Thyroid gland (tissue), 4 donors: Measurements from ENCODE around the gene JDP2. TPM values are rescaled to one million over a fixed set of nuclear protein-coding genes. Genes with fewer than 3 reads are reported as not detected.

Experiments used
- DNase-seq, 2 donors: peaks; one replicate each; pipeline ENCODE4 v3.0.0-alpha.2; 2019
- H3K27ac ChIP-seq, 3 donors: fragments of 200-600 bp; sonication (generic); 1 replicate in 2 of 3; 2 replicates in 1 of 3; pipeline ENCODE4 v1.5.1; 2016 to 2019; ENCODE audit warnings: mild to moderate bottlenecking in 1 of 3, moderate library complexity in 1 of 3
- H3K27me3 ChIP-seq: fragments of 200-600 bp; sonication (generic); one replicate; pipeline ENCODE4 v1.5.1; 2019
- H3K36me3 ChIP-seq, 2 donors: fragments of 200-600 bp; sonication (generic); one replicate each; pipeline ENCODE4 v1.5.1; 2016 to 2019
- H3K4me1 ChIP-seq, 2 donors: fragments of 200-600 bp; sonication (generic); one replicate each; pipeline ENCODE4 v1.5.1; 2017 to 2019
- H3K4me3 ChIP-seq, 3 donors: fragments of 200-600 bp; sonication (generic); replicated peaks in 1 of 3; 1 replicate in 2 of 3; 2 replicates in 1 of 3; pipeline ENCODE4 v1.5.1; 2016; ENCODE audit warnings: mild to moderate bottlenecking in 1 of 3
- H3K9me3 ChIP-seq: fragments of 200-600 bp; sonication (generic); one replicate; pipeline ENCODE4 v1.5.1; 2017
- POLR2A ChIP-seq, 2 donors: fragments of 450-650 bp; IDR thresholded peaks; one replicate each; pipeline ENCODE4 v1.6.1; 2017; ENCODE audit warnings: antibody characterized with exemption in 2 of 2, mild to moderate bottlenecking in 2 of 2, moderate library complexity in 1 of 2
- WGBS, 2 donors: methylation state at CpG; one replicate each; pipeline ENCODE4 v1.1.5; 2017; 5-methylcytosine and 5-hydroxymethylcytosine counted together
- intact Hi-C: fragments of 100-400 bp; cut with DNase I; formaldehyde crosslinking; loops from one replicate; pipeline ENCODE4 v1.15.1; 2023
- total RNA-seq, 4 donors: library from RNA; depleted of rRNA; stranded (reverse); fragments of >200 nt; gene quantifications; one replicate each; pipeline ENCODE4 v1.2.3, GENCODE V29; 2016
- TF ChIP-seq, protein P1 (sequence below), 6 experiments: fragments of 200-600 bp in 3 of 6; fragments of 450-650 bp in 3 of 6; sonication (generic) in 3 of 6; IDR thresholded peaks; one replicate each; pipeline ENCODE4 v1.5.1; 2016 to 2019; ENCODE audit warnings: antibody characterized with exemption in 6 of 6, mild to moderate bottlenecking in 2 of 6, inconsistent platforms in 1 of 6, moderate library complexity in 1 of 6

The JDP2 gene
- total RNA-seq, 4 donors from 2014 or later = 24.2 to 54.6 (median 36.3) TPM

DNA sequence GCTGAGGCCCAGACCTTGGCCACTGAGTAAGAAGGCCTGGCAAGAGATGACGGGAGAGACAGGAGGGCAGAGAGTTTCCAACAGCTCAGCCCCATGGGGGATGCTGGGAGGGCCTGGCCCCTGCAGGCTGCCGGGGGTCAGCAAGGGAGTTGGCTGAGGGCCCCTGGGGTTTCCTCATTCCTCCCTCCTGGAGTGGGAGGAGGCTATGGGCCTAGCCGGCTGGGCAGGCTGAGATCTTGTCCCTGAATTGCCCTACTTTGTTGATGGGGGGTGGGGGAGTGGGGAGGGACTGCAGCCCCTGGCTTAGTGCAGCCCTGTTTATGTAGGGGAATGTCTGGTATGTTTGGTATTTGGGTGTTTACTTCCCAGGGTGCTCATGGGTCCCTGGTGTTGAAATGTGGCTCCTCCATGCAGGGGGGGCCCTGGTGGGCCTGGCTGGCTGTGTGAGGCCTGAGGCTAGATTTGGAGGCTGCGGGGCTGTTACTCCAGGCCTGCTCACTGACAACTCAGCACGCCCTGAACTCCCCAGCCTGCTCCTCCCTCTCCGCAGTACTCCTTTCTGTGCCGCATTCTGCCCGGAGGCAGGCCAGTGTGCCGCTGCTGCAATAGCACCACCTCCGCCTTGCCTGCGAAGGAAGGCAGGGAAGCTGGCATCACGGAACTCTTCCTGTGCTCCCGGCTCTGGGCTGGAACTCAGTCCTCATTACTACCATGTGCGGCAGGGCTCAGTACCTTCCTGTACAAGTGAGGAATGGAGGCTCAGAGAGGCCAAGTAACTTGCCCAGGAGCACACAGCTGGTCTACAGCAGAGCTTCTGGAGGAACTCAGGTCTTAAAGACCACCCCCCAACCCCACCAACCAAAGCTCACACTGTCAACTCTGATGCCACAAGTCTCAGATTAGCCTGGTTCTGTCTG lies 25.3 kb downstream of the JDP2 start:
- H3K4me3 ChIP-seq = no peak overlapping the region
- TF ChIP-seq, protein P1, sequence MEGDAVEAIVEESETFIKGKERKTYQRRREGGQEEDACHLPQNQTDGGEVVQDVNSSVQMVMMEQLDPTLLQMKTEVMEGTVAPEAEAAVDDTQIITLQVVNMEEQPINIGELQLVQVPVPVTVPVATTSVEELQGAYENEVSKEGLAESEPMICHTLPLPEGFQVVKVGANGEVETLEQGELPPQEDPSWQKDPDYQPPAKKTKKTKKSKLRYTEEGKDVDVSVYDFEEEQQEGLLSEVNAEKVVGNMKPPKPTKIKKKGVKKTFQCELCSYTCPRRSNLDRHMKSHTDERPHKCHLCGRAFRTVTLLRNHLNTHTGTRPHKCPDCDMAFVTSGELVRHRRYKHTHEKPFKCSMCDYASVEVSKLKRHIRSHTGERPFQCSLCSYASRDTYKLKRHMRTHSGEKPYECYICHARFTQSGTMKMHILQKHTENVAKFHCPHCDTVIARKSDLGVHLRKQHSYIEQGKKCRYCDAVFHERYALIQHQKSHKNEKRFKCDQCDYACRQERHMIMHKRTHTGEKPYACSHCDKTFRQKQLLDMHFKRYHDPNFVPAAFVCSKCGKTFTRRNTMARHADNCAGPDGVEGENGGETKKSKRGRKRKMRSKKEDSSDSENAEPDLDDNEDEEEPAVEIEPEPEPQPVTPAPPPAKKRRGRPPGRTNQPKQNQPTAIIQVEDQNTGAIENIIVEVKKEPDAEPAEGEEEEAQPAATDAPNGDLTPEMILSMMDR (IDR thresholded peaks at IDR 0.05) = no peak
- TF ChIP-seq POLR2A (IDR thresholded peaks at IDR 0.05) = no peak
- H3K9me3 ChIP-seq = no peaks in the 10 kb centered on the region
- H3K36me3 ChIP-seq = no peaks in the 10 kb centered on the region
- peak; percentile 23 to 45 for DNase-seq
- H3K27ac ChIP-seq = peak overlapping the region; percentile 3 to 83 (median 67)
- H3K27me3 ChIP-seq = no peaks in the 10 kb centered on the region
- intact Hi-C loops = no loop called here
- 53 to 63% methylated on average over 11 to 13 of the region's 14 CpGs for WGBS, 2 donors
- peaks cover 54 to 74% of the 10 kb centered on the region in 2 donors for H3K4me1 ChIP-seq

DNA sequence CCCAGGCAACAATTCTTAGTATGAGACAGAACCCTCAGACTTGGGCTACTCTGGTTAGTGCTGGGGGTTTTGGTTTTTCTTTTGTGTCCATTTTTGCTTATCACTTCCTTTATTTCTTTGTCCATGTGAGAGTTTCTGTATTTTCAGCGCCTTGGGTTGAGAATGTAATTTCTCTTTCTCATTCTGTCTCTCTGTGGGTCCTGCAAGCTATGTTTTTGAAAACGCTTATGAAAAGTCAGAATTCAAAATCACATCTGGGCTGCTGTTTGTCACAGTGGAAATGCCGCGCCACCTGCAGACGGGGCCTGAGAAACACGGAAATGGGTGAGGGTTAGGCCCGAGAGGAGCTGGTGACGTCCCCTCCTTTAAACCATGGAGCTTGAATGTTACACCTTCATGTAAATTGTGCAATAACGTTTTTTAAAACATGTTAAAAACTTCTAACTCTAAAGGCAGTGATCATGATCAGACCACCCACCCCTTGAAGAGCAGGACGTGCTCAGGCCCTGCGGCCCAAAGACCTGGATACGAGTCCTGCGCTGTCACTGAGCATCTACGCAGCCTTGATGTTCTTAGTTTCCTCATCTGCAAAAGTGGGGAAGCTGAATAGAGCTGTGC lies 26.1 kb downstream of the JDP2 start:
- no peak for DNase-seq
- H3K9me3 ChIP-seq = no peaks in the 10 kb centered on the region
- no peak for TF ChIP-seq POLR2A (IDR thresholded peaks at IDR 0.05)
- TF ChIP-seq, protein P1 (IDR thresholded peaks at IDR 0.05) = no peak
- H3K27me3 ChIP-seq = no peaks in the 10 kb centered on the region
- H3K4me1 ChIP-seq = peaks cover 52 to 78% of the 10 kb centered on the region in 2 donors
- no peak overlapping the region for H3K4me3 ChIP-seq
- H3K27ac ChIP-seq = peak overlapping the region in 2 of 3 donors; percentile 67 to 83
- 94% methylated on average over 14 of the region's 14 CpGs for WGBS, 2 donors
- intact Hi-C loops = no loop called here
- H3K36me3 ChIP-seq = no peaks in the 10 kb centered on the region

DNA sequence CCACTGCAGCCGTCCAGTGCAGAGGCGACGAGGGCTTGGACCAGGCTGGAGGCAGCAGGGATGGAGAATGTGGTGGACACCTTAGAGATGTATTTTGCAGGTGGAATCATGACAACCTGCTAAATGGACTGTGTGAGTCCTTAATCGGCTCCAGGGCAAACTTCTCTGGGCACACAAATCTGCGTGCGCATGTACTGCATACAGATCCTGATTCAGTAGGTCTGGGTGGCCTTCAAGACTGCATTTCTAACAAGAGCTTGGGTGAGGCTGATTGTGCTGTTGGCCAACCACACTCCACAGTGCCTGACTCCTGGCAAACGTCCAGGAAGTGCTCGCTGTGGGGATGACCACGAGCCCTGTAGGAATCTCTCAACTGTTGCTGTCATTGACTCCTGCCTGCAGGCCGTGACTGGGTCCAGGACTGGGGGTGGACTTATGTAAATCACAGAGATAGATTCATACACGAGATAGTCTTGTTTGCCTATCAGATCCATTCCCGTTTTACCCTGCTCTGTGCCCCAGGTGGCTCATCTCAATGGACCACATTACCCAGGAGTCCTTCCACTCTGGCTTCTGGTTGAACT lies 27.2 kb downstream of the JDP2 start:
- Histone ChIP-seq H3K27me3 (no peaks in the 10 kb centered on the region), H3K4me3 (no peak overlapping the region), H3K9me3 (no peaks in the 10 kb centered on the region), H3K27ac (peak overlapping the region in 1 of 3 donors; percentile 20), H3K4me1 (peaks cover 52 to 78% of the 10 kb centered on the region in 2 donors), H3K36me3 (no peaks in the 10 kb centered on the region)
- DNase-seq = peak; percentile 76 to 88
- 59 to 68% methylated on average over 12 of the region's 12 CpGs for WGBS, 2 donors
- TF ChIP-seq, protein P1 (IDR thresholded peaks at IDR 0.05) = no peak
- TF ChIP-seq POLR2A (IDR thresholded peaks at IDR 0.05) = no peak
- intact Hi-C loops = no loop called here

DNA sequence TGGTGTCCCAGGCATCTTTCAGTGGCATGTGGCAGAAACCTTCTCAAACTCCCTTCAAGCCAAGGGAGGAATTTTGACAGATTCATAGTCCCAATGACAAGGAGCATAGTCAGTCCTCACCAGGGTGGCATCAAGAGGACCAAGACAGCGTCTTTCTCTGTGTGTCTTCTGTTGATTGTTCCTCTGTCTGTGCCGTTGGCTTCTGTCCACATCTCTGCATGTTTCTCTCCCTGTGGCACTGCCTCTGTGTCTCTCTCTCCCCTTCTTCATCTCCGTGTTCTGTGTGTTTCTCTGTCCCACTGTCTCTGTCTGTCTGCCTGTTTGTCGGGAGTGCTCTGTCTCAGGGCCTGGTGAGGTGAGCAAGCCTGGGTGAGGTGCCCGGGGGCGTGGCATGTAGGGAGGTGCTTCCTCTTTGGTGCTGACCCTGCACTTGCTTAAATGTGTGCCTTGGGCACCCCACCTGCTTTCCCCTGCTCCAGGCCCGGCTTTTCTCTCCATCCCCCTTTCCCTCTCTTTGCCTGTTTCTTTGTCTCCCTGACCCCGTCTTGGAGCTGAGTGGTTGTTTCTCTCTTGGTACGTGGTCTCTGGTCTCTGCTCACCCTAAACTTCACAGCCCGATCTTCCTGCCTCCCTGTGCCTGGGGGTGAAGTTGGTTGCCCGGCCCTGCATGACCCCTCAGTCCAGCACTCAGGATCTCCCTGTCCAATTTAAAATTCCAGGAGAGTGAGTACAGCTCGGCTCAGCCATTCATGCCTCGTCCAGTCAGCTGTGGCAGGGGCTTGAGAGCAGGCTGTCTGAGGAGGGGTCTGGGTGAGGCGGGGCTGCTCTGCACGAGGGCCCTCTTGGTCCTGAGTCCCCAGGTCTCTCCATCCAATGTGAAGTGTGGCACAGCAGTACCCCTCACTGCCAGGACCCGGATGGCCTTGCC lies 28.5 kb downstream of the JDP2 start:
- DNase-seq = no peak
- Histone ChIP-seq H3K27me3 (no peaks in the 10 kb centered on the region), H3K36me3 (no peaks in the 10 kb centered on the region), H3K27ac (peak overlapping the region in 2 of 3 donors; percentile 11 to 24), H3K4me3 (no peak overlapping the region), H3K9me3 (no peaks in the 10 kb centered on the region), H3K4me1 (peaks cover 44 to 76% of the 10 kb centered on the region in 2 donors)
- no peak for TF ChIP-seq POLR2A (IDR thresholded peaks at IDR 0.05)
- TF ChIP-seq, protein P1 (IDR thresholded peaks at IDR 0.05) = no peak
- 88 to 89% methylated on average over 13 to 16 of the region's 16 CpGs for WGBS, 2 donors
- intact Hi-C loops = no loop called here
